Smooth muscle cell (in vitro differentiated cells): ENCODE data around the gene LSMEM2. TPM values are rescaled to one million over a fixed set of nuclear protein-coding genes. Genes with fewer than 3 reads are reported as not detected.

Experiments used
- DNase-seq: peaks from one replicate; lab custom pipeline; 2025; ENCODE audit not compliant: unreplicated experiment; lab: John Stamatoyannopoulos, UW
- H2AFZ ChIP-seq: fragments of 200-600 bp; sonication (generic); 2 replicates; pipeline ENCODE4 v1.6.0; 2016; ENCODE audit warnings: antibody characterized with exemption, low read depth, mild to moderate bottlenecking
- H3F3A ChIP-seq: fragments of 200-600 bp; sonication (generic); 2 replicates; pipeline ENCODE4 v1.6.0; 2017; ENCODE audit warnings: antibody characterized with exemption, low read depth
- H3K27ac ChIP-seq: fragments of 200-600 bp; sonication (generic); 2 replicates; pipeline ENCODE4 v1.5.1; 2016; ENCODE audit warnings: low read depth, mild to moderate bottlenecking
- H3K27me3 ChIP-seq: fragments of 200-600 bp; sonication (generic); 2 replicates; pipeline ENCODE4 v1.6.1; 2016; ENCODE audit warnings: low read depth, mild to moderate bottlenecking
- H3K36me3 ChIP-seq: fragments of 200-600 bp; sonication (generic); 2 replicates; pipeline ENCODE4 v1.5.1; 2016; ENCODE audit warnings: low read depth
- H3K4me1 ChIP-seq: fragments of 200-600 bp; sonication (generic); 2 replicates; pipeline ENCODE4 v1.5.1; 2016; ENCODE audit warnings: low read depth
- H3K4me2 ChIP-seq: fragments of 200-600 bp; sonication (generic); 2 replicates; pipeline ENCODE4 v1.6.0; 2016; ENCODE audit warnings: mild to moderate bottlenecking
- H3K4me3 ChIP-seq: fragments of 200-600 bp; sonication (generic); 2 replicates; pipeline ENCODE4 v1.5.1; 2016; ENCODE audit warnings: mild to moderate bottlenecking
- H3K79me2 ChIP-seq: fragments of 200-600 bp; sonication (generic); 2 replicates; pipeline ENCODE4 v1.6.0; 2016; ENCODE audit warnings: low read depth, mild to moderate bottlenecking
- H3K9ac ChIP-seq: fragments of 200-600 bp; sonication (generic); 2 replicates; pipeline ENCODE4 v1.6.0; 2016; ENCODE audit warnings: low read depth
- H3K9me3 ChIP-seq: fragments of 200-600 bp; sonication (generic); replicated peaks from 2 replicates; pipeline ENCODE4 v1.5.1; 2016; ENCODE audit warnings: low read depth
- H4K20me1 ChIP-seq: fragments of 200-600 bp; sonication (generic); 2 replicates; pipeline ENCODE4 v1.6.0; 2016; ENCODE audit warnings: low read depth
- WGBS: methylation state at CpG from one replicate; pipeline ENCODE4 v1.1.7; 2016; ENCODE audit warnings: low lambda C conversion rate; 5-methylcytosine and 5-hydroxymethylcytosine counted together
- polyA plus RNA-seq: library from polyadenylated mRNA; unstranded; fragments of >200 nt; fragmentation: Nextera tagmentation; extraction: Ambion mirVana; gene quantifications from 2 replicates; pipeline ENCODE4 v1.2.1, GENCODE V29; 2016
- total RNA-seq: library from RNA; depleted of rRNA; stranded (reverse); fragments of >200 nt; gene quantifications from 2 replicates; pipeline ENCODE4 v1.2.3, GENCODE V29; 2014
- TF ChIP-seq, protein P1 (sequence below): fragments of 200-600 bp; sonication (generic); IDR thresholded peaks from 2 replicates; pipeline ENCODE4 v1.5.1; 2017; ENCODE audit warnings: borderline replicate concordance, mild to moderate bottlenecking, antibody characterized with exemption; ENCODE audit not compliant: insufficient read depth, poor library complexity, severe bottlenecking

The LSMEM2 gene
- total and polyA plus RNA-seq, 2 experiments from 2014 or later: 0.09 TPM; not detected in 1

DNA sequence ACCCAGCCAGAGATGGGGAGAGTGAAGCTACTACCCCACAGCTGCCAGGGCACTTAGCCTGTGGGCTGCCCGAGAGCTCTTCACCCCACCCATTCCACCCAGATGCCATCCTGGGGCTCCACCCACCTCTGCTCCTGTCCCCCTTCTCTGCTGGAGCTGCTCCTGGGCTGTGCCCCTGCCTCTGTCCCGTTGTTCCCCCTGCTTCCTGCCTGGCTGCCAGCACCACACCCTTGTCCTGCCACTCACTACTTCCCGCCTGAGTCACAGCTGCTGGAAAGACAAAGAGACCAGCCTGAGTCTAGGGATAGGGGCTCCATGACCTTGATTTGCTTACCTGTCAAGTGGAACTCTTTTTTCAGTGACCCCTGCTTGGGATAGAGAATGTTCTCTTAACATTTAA, 30.5 kb upstream of the LSMEM2 start:
- Histone ChIP-seq H2AFZ (no peak overlapping the region), H4K20me1 (peaks cover 78% of the 10 kb centered on the region), H3K27me3 (no peaks in the 10 kb centered on the region), H3K9ac (no peak overlapping the region), H3K9me3 (no peaks in the 10 kb centered on the region), H3K4me3 (no peak overlapping the region), H3K4me2 (peak overlapping the region; percentile 18), H3K36me3 (no peaks in the 10 kb centered on the region), H3K4me1 (peaks cover 23% of the 10 kb centered on the region), H3F3A (peaks cover 18% of the 10 kb centered on the region), H3K79me2 (peaks cover 92% of the 10 kb centered on the region), H3K27ac (peak overlapping the region; percentile 93)
- TF ChIP-seq, protein P1, sequence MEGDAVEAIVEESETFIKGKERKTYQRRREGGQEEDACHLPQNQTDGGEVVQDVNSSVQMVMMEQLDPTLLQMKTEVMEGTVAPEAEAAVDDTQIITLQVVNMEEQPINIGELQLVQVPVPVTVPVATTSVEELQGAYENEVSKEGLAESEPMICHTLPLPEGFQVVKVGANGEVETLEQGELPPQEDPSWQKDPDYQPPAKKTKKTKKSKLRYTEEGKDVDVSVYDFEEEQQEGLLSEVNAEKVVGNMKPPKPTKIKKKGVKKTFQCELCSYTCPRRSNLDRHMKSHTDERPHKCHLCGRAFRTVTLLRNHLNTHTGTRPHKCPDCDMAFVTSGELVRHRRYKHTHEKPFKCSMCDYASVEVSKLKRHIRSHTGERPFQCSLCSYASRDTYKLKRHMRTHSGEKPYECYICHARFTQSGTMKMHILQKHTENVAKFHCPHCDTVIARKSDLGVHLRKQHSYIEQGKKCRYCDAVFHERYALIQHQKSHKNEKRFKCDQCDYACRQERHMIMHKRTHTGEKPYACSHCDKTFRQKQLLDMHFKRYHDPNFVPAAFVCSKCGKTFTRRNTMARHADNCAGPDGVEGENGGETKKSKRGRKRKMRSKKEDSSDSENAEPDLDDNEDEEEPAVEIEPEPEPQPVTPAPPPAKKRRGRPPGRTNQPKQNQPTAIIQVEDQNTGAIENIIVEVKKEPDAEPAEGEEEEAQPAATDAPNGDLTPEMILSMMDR: no peak
- 65% methylated on average over 3 of the region's 3 CpGs for WGBS
- no peak for DNase-seq

DNA sequence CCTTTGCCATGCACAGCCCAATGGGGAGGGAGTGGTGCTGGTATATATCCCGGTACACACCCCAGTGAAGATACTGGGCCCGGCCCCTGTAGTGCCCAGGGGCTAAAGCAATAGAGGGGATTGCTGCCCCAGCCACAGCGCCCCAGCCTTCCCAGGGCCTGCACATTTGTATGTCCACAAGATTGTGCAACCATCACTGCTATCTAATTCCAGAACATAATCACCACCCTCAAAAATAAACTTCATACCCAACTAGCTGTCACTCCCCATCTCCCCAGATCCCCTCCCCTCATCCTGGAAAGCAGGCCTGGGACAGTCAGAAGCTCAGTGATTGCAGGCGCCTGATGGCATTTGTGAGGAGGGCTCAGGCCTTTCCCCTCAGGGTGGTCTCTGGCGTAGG, 29.4 kb upstream of the LSMEM2 start:
- H3K4me3 ChIP-seq: no peak overlapping the region
- no peak overlapping the region for H2AFZ ChIP-seq
- DNase-seq: no peak
- 88% methylated on average over 4 of the region's 5 CpGs for WGBS
- H4K20me1 ChIP-seq: peaks cover 80% of the 10 kb centered on the region
- H3K36me3 ChIP-seq: no peaks in the 10 kb centered on the region
- no peaks in the 10 kb centered on the region for H3K27me3 ChIP-seq
- H3K9me3 ChIP-seq: no peaks in the 10 kb centered on the region
- H3K4me2 ChIP-seq: no peak overlapping the region
- peaks cover 89% of the 10 kb centered on the region for H3K79me2 ChIP-seq
- H3K9ac ChIP-seq: no peak overlapping the region
- peak overlapping the region; percentile 93 for H3K27ac ChIP-seq
- TF ChIP-seq, protein P1: no peak
- peaks cover 23% of the 10 kb centered on the region for H3K4me1 ChIP-seq
- H3F3A ChIP-seq: peaks cover 10% of the 10 kb centered on the region

DNA sequence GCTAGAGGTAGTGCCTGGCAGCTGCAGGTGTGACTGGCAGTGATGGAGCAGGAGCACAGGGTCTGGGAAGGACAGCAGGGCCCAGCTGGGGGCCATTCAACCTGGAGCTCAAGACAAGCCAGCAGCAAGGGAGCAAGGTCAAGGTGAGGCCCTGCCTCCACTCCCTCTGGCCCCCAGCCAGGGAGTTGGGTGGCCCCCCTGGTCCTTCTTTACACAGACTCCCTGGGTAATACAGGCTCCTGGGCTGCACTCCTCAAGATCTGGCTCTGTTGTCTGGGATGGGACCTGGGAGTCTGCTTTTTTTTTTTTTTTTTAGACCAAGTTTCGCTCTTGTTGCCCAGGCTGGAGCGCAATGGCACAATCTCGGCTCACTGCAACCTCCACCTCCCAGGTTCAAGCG, 28.4 kb upstream of the LSMEM2 start:
- Histone ChIP-seq H3K9ac (no peak overlapping the region), H3K4me1 (peaks cover 18% of the 10 kb centered on the region), H3K9me3 (no peaks in the 10 kb centered on the region), H3K36me3 (no peaks in the 10 kb centered on the region), H3K27me3 (no peaks in the 10 kb centered on the region), H3K4me3 (no peak overlapping the region), H4K20me1 (peaks cover 86% of the 10 kb centered on the region), H3F3A (peaks cover under 1% of the 10 kb centered on the region), H3K4me2 (no peak overlapping the region), H3K27ac (no peak overlapping the region), H3K79me2 (peaks cover 78% of the 10 kb centered on the region), H2AFZ (no peak overlapping the region)
- DNase-seq: no peak
- WGBS: 100% methylated on average over 4 of the region's 4 CpGs
- TF ChIP-seq, protein P1: no peak

DNA sequence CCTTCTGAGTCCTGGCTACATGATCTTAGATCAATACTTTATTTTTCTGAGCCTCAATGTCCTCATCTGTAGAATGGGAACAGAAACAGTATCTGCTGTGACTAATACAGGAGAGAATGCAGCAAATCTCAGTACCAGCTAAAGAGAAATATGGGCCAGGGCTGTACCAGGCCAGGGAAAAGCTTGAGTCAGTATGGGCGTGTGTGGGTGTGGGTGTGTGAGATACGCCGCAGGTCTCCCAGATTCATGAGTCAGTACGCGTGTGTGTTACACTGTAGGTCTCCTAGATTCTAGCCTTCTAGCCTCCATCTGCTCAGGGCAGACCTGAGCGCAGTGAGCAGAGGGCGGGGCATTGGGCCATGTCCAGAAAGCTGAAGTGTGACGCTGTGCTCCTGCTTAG, 27.7 kb upstream of the LSMEM2 start:
- no peak overlapping the region for H2AFZ ChIP-seq
- no peak overlapping the region for H3K4me2 ChIP-seq
- no peak for DNase-seq
- peak overlapping the region; percentile 12 for H3K27ac ChIP-seq
- no peaks in the 10 kb centered on the region for H3F3A ChIP-seq
- H3K9ac ChIP-seq: no peak overlapping the region
- H4K20me1 ChIP-seq: peaks cover 91% of the 10 kb centered on the region
- H3K79me2 ChIP-seq: peaks cover 72% of the 10 kb centered on the region
- 63% methylated on average over 8 of the region's 8 CpGs for WGBS
- H3K9me3 ChIP-seq: no peaks in the 10 kb centered on the region
- H3K4me3 ChIP-seq: no peak overlapping the region
- no peaks in the 10 kb centered on the region for H3K27me3 ChIP-seq
- peaks cover 12% of the 10 kb centered on the region for H3K4me1 ChIP-seq
- H3K36me3 ChIP-seq: no peaks in the 10 kb centered on the region
- TF ChIP-seq, protein P1: no peak
